ENCODE data around the gene CALR3.

Gene CALR3

DNA sequence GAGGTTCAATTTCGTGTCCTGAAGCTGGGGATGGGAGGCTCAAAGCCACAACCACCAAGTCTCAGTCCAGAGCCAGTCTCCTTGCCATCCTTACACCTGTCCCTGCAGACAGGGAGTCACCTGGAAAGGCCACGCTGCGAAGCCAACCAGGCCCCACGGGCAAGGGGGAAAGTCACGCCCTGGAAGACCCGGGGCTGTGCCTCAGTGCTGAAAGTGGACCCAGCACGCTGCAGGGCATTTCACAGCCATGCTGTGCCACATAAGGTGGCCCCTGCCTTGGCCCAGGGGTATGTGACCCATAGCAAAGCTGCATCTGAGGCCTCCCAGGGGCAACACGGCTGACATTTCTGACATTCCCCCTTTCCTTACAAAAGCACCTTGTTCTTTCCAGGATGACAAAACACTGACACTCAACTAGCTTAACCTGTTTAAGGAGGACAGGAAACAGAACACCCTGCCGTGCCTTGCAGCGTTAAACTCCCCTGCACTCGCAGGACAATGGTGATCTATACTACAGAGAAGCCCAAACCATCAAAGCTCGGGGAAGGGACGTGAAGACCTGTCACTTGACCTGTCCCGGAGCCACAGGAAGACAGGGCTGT lies 31.5 kb upstream of the CALR3 start:
- TF ChIP-seq FOXP2 (optimal IDR thresholded peaks at IDR 0.05; ENCODE audit: borderline replicate concordance, extremely low read depth, extremely low read length, insufficient read depth) = no peak
- no peak for TF ChIP-seq POLR2AphosphoS5 (IDR thresholded peaks at IDR 0.05; ENCODE audit: low read depth, low read length)
- TF ChIP-seq, protein P1, sequence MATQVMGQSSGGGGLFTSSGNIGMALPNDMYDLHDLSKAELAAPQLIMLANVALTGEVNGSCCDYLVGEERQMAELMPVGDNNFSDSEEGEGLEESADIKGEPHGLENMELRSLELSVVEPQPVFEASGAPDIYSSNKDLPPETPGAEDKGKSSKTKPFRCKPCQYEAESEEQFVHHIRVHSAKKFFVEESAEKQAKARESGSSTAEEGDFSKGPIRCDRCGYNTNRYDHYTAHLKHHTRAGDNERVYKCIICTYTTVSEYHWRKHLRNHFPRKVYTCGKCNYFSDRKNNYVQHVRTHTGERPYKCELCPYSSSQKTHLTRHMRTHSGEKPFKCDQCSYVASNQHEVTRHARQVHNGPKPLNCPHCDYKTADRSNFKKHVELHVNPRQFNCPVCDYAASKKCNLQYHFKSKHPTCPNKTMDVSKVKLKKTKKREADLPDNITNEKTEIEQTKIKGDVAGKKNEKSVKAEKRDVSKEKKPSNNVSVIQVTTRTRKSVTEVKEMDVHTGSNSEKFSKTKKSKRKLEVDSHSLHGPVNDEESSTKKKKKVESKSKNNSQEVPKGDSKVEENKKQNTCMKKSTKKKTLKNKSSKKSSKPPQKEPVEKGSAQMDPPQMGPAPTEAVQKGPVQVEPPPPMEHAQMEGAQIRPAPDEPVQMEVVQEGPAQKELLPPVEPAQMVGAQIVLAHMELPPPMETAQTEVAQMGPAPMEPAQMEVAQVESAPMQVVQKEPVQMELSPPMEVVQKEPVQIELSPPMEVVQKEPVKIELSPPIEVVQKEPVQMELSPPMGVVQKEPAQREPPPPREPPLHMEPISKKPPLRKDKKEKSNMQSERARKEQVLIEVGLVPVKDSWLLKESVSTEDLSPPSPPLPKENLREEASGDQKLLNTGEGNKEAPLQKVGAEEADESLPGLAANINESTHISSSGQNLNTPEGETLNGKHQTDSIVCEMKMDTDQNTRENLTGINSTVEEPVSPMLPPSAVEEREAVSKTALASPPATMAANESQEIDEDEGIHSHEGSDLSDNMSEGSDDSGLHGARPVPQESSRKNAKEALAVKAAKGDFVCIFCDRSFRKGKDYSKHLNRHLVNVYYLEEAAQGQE (IDR thresholded peaks at IDR 0.05; ENCODE audit: insufficient read depth in 1 of 2, low read depth in 2 of 2, low read length in 2 of 2) = no peak
- TF ChIP-seq SIN3A (IDR thresholded peaks at IDR 0.05; ENCODE audit: borderline replicate concordance, insufficient read depth, low read length) = no peak
- TF ChIP-seq TAF1 (IDR thresholded peaks at IDR 0.05; ENCODE audit: borderline replicate concordance, insufficient read depth, low read length) = no peak

DNA sequence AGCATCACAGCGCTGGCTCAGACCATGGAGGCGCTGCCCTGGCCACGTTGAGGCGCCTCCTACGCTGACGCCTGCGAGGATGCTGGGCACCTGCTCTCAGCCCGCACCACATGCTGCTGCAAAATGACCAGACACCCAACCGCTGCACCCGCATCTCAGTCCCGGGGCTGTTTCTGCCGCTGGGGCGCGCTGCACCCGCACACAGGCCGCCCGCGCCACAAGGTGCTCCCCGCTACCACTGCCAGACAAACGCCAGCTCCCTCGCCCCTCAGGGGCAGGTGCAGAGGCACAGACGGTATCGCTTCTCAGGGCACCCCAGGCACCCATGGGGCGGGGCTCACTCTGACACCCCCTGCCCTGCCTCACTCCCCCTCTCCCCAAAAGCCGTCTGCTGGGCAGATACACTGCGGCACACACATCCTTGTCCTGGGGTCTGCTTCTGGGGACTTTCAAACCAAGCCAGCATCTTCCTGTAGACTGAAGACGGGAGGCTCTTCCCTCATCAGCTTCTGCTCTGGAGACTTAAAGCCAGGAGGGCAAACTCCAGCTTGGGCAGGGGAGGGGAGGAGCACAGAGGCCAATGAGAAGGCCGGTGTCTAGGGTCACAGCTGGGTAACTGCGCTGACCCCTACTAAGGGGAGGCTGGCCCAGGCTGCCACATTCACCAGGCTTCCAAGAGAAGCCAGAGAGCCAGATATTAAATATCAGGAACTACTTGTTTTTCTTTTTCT lies 29.9 kb upstream of the CALR3 start:
- TF ChIP-seq TAF1 (IDR thresholded peaks at IDR 0.05; ENCODE audit: borderline replicate concordance, insufficient read depth, low read length) = no peak
- no peak for TF ChIP-seq POLR2AphosphoS5 (IDR thresholded peaks at IDR 0.05; ENCODE audit: low read depth, low read length)
- no peak for TF ChIP-seq SIN3A (IDR thresholded peaks at IDR 0.05; ENCODE audit: borderline replicate concordance, insufficient read depth, low read length)
- TF ChIP-seq, protein P1 (IDR thresholded peaks at IDR 0.05; ENCODE audit: insufficient read depth in 1 of 2, low read depth in 2 of 2, low read length in 2 of 2) = no peak
- TF ChIP-seq FOXP2 (optimal IDR thresholded peaks at IDR 0.05; ENCODE audit: borderline replicate concordance, extremely low read depth, extremely low read length, insufficient read depth) = no peak

DNA sequence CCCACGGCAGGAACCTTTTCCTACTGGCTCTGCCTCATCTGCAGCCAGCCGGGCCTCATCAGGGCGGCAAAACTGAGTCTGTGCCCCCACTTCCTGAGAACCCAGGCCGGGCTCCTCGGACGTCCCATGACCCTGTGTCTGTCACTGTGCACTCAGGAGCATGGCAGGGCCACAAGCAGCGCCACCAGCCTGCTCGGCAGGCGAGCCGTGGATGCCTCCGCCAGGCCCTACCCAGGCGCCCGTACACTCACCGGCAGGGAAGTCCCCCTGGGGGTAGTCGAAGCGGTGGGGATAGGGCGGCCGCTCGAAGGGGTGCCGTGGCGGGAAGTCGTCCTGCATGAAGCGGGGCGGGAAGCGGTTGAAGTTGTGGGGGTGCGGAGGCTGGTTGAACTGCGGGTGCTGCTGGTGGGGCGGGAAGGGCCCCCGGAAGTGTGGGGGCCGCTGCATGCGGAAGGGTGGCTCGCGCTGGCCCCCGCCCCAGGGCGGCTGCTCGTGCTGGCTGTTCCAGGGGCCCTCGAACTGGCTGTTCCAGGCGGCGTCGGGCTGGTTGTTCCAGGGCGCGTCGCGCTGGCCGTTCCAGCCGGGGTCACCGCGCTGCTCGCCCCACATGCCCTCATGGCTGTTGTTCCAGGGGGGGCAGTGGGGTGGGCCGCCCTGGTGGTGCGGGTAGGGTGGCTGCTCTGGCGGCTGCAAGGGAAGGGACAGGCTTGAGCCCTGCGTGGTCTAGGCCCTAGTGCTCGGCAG lies 29.2 kb upstream of the CALR3 start:
- TF ChIP-seq TAF1 (IDR thresholded peaks at IDR 0.05; ENCODE audit: borderline replicate concordance, insufficient read depth, low read length) (no peak), FOXP2 (optimal IDR thresholded peaks at IDR 0.05; ENCODE audit: borderline replicate concordance, extremely low read depth, extremely low read length, insufficient read depth) (no peak), SIN3A (IDR thresholded peaks at IDR 0.05; ENCODE audit: borderline replicate concordance, insufficient read depth, low read length) (no peak), POLR2AphosphoS5 (IDR thresholded peaks at IDR 0.05; ENCODE audit: low read depth, low read length) (no peak)
- TF ChIP-seq, protein P1 (IDR thresholded peaks at IDR 0.05; ENCODE audit: insufficient read depth in 1 of 2, low read depth in 2 of 2, low read length in 2 of 2) = no peak

DNA sequence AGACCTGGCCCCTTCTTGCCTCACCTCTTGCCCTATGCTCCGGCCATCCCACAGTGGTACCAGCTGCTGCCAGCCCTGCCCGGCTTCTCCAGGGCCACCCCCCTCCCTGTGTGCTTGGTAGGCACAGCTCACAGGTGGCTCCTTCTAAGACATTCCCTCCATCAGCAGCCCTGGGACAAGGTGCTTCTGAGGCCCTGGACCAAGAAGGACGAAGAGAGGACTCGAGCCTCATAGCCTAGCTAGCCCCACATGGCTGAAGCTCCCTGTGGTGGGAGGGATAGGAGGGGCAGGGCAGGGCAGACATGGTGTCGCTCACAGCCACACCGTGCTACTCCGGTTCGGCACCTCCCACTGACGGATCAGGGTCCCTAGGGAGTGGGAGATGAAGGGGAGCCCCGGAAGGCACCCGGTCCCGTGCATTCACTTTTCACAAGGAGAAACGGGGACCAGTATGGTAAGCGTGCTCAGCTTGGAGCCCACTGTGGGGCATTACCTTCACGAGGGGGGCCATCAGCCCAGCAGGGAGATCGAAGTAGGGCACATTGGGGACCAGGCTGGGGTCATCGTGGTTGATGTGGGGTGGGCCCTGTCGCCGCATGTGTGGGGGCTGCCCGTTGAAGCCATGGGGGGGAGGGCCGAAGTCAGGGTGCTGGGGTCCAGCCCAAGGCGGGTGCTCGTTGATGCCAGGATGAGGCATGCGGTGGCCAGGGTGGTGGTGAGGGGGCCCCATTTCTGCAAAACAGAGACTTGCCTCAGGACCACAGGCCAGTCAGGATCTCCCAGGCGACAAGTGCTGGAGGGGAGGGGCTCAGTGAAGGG lies 26.8 kb upstream of the CALR3 start:
- TF ChIP-seq, protein P1 (IDR thresholded peaks at IDR 0.05; ENCODE audit: insufficient read depth in 1 of 2, low read depth in 2 of 2, low read length in 2 of 2) = no peak
- no peak for TF ChIP-seq POLR2AphosphoS5 (IDR thresholded peaks at IDR 0.05; ENCODE audit: low read depth, low read length)
- TF ChIP-seq FOXP2 (optimal IDR thresholded peaks at IDR 0.05; ENCODE audit: borderline replicate concordance, extremely low read depth, extremely low read length, insufficient read depth) = no peak
- TF ChIP-seq SIN3A (IDR thresholded peaks at IDR 0.05; ENCODE audit: borderline replicate concordance, insufficient read depth, low read length) = no peak
- no peak for TF ChIP-seq TAF1 (IDR thresholded peaks at IDR 0.05; ENCODE audit: borderline replicate concordance, insufficient read depth, low read length)
